Measurements from ENCODE around the gene TREML1.

- no peak for TF ChIP-seq EZH2phosphoT487 (IDR thresholded peaks at IDR 0.05)
- TF ChIP-seq CTCF (IDR thresholded peaks at IDR 0.05) = no peak
- TF ChIP-seq EZH2 (IDR thresholded peaks at IDR 0.05) = no peak
Observed at GRCh38 chr6:41181566-41181965, 27.4 kb upstream of the TREML1 start.

Data from neural progenitor cell (in vitro differentiated cells).